Fibroblast of lung (primary cell): Measurements from ENCODE around the gene COMMD7. TPM values are rescaled to one million over a fixed set of nuclear protein-coding genes. Genes with fewer than 3 reads are reported as not detected.
A peak's percentile ranks its signal among the peaks of the same experiment; 100 is the strongest.
"Not testable (repeated sequence)": the region's sequence is repeated elsewhere in the genome, so short reads cannot be mapped to it uniquely, and the experiment has no call there.

Source experiments
- DNase-seq, 2 donors: peaks; one replicate each; pipeline versions ENCODE4 v3.0.0 to v3.0.0-alpha.2; 2010; ENCODE audit warnings: low read depth in 2 of 2
- H2AFZ ChIP-seq: 2 replicates; pipeline ENCODE4 v1.5.1; 2012; ENCODE audit warnings: low read length, control low read depth, inconsistent platforms
- H3K27ac ChIP-seq: 2 replicates; pipeline ENCODE4 v1.5.1; 2011; ENCODE audit warnings: low read length, control low read depth; ENCODE audit not compliant: insufficient read depth
- H3K27me3 ChIP-seq: 2 replicates; pipeline ENCODE4 v1.5.1; 2011; ENCODE audit warnings: mild to moderate bottlenecking, low read length; ENCODE audit not compliant: control insufficient read depth, insufficient read depth
- H3K36me3 ChIP-seq: 2 replicates; pipeline ENCODE4 v1.5.1; 2011; ENCODE audit warnings: low read length; ENCODE audit not compliant: control insufficient read depth, insufficient read depth
- H3K4me1 ChIP-seq: 2 replicates; pipeline ENCODE4 v1.5.1; 2011; ENCODE audit warnings: low read length; ENCODE audit not compliant: control insufficient read depth, insufficient read depth; ENCODE audit errors: extremely low read depth
- H3K4me2 ChIP-seq: 2 replicates; pipeline ENCODE4 v1.5.1; 2011; ENCODE audit warnings: low read length, control low read depth; ENCODE audit not compliant: insufficient read depth; ENCODE audit errors: extremely low read depth
- H3K4me3 ChIP-seq, 4 experiments: fragments of 200-600 bp in 1 of 4; sonication (generic) in 1 of 4; replicated peaks in 1 of 4; 2 replicates each; pipeline ENCODE4 v1.5.1; 2011 to 2016; ENCODE audit warnings: low read length in 4 of 4, low read depth in 3 of 4, mild to moderate bottlenecking in 3 of 4, control low read depth in 2 of 4, inconsistent platforms in 1 of 4, mixed read lengths in 1 of 4; ENCODE audit not compliant: insufficient read depth in 1 of 4; ENCODE audit errors: control extremely low read depth in 1 of 4
- H3K79me2 ChIP-seq: 2 replicates; pipeline ENCODE4 v1.5.1; 2012; ENCODE audit warnings: mild to moderate bottlenecking, low read length, inconsistent platforms; ENCODE audit not compliant: control insufficient read depth, insufficient read depth
- H3K9ac ChIP-seq: 2 replicates; pipeline ENCODE4 v1.5.1; 2011; ENCODE audit warnings: mild to moderate bottlenecking, low read length, control low read depth; ENCODE audit not compliant: insufficient read depth
- H3K9me3 ChIP-seq: 2 replicates; pipeline ENCODE4 v1.5.1; 2012; ENCODE audit warnings: low read depth, low read length; ENCODE audit not compliant: control insufficient read depth, insufficient read depth
- H4K20me1 ChIP-seq: 2 replicates; pipeline ENCODE4 v1.5.1; 2011; ENCODE audit warnings: low read length; ENCODE audit not compliant: control insufficient read depth, insufficient read depth; ENCODE audit errors: extremely low read depth
- EZH2 ChIP-seq: IDR thresholded peaks from 2 replicates; pipeline ENCODE4 v1.5.1; 2012; ENCODE audit warnings: low read length, control low read depth, mild to moderate bottlenecking; ENCODE audit errors: missing control alignments
- polyA plus RNA-seq, 2 donors: library from polyadenylated mRNA; depleted of rRNA in 1 of 2; stranded (reverse) in 1 of 2; unstranded in 1 of 2; fragments of >200 nt; gene quantifications; 2 replicates each; pipeline ENCODE4 v1.2.1, GENCODE V29; 2011 to 2012; ENCODE audit warnings: missing spikeins in 1 of 2
- total RNA-seq: library from RNA; depleted of rRNA; stranded (reverse); fragments of >200 nt; gene quantifications from 2 replicates; pipeline ENCODE4 v1.2.1, GENCODE V29; 2014
- TF ChIP-seq, protein P1 (sequence below), 2 donors: IDR thresholded peaks in 1 of 2; conservative IDR thresholded peaks in 1 of 2; 1 replicate in 1 of 2; 2 replicates in 1 of 2; pipeline ENCODE4 v1.5.1; 2011 to 2012; ENCODE audit warnings: low read length in 2 of 2, control low read depth in 1 of 2, inconsistent platforms in 1 of 2, low read depth in 1 of 2, mild to moderate bottlenecking in 1 of 2

COMMD7 gene
- total and polyA plus RNA-seq, 2 donors (not counting 1 experiment from before 2014, with no cell fraction given): 39.6 to 68.5 TPM

DNA sequence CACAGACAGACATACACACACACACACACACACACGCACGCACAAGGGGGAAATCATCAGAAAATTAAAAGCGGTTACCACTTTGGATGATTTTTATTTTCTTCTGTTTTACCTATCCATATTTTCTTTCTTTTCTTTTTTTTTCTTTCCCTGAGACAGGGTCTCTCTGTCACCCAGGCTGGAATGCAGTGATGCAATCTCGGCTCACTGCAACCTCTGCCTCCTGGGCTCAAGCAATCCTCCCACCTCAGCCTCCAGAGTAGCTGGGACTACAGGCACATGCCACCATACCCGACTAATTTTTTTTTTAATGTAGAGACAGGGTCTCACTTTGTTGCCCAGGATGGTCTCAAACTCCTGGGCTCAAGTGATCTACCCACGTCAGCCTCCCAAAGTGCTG lies 14.8 kb downstream of the COMMD7 start:
- H3K4me3 ChIP-seq, H3K79me2 ChIP-seq, H3K36me3 ChIP-seq, DNase-seq, H3K4me2 ChIP-seq, H4K20me1 ChIP-seq, H3K9ac ChIP-seq, H2AFZ ChIP-seq, H3K27me3 ChIP-seq, H3K9me3 ChIP-seq, H3K27ac ChIP-seq: not testable (repeated sequence)
- peaks cover 13% of the 10 kb centered on the region for H3K4me1 ChIP-seq

DNA sequence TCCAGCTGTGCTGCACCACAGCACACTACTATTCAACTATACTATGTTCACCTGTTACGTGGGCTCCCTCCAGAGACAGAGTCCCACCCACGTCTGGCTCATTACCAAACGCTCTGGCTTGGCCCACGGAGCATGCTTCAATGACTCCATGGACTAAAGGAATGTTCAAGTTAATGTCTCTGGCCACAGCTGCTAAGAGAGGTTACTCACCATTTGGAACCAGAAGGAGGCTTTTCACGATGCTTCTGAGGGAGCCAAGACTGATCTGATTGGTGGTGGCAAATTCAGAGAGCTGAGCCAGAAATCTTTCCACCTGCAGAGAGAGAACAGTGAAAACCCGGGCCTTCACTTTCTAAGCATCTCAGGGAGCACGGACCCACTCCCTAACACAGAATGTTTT lies 15.6 kb downstream of the COMMD7 start:
- H3K79me2 ChIP-seq: peaks cover 6% of the 10 kb centered on the region
- no peak overlapping the region for H3K4me2 ChIP-seq
- no peak overlapping the region for H3K27ac ChIP-seq
- H4K20me1 ChIP-seq: no peaks in the 10 kb centered on the region
- no peak overlapping the region for H3K4me3 ChIP-seq
- TF ChIP-seq, protein P1, sequence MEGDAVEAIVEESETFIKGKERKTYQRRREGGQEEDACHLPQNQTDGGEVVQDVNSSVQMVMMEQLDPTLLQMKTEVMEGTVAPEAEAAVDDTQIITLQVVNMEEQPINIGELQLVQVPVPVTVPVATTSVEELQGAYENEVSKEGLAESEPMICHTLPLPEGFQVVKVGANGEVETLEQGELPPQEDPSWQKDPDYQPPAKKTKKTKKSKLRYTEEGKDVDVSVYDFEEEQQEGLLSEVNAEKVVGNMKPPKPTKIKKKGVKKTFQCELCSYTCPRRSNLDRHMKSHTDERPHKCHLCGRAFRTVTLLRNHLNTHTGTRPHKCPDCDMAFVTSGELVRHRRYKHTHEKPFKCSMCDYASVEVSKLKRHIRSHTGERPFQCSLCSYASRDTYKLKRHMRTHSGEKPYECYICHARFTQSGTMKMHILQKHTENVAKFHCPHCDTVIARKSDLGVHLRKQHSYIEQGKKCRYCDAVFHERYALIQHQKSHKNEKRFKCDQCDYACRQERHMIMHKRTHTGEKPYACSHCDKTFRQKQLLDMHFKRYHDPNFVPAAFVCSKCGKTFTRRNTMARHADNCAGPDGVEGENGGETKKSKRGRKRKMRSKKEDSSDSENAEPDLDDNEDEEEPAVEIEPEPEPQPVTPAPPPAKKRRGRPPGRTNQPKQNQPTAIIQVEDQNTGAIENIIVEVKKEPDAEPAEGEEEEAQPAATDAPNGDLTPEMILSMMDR (conservative IDR thresholded peaks at IDR 0.05 in 1 of 2, IDR thresholded peaks at IDR 0.05 in 1 of 2; ENCODE audit: low read depth in 1 of 2, low read length in 2 of 2): no peak
- no peak for TF ChIP-seq EZH2
- peak; percentile 76 to 97 for DNase-seq
- H3K9me3 ChIP-seq: no peaks in the 10 kb centered on the region
- no peak overlapping the region for H3K9ac ChIP-seq
- H2AFZ ChIP-seq: no peak overlapping the region
- peaks cover 13% of the 10 kb centered on the region for H3K4me1 ChIP-seq
- H3K36me3 ChIP-seq: peaks cover 2% of the 10 kb centered on the region
- H3K27me3 ChIP-seq: no peaks in the 10 kb centered on the region

DNA sequence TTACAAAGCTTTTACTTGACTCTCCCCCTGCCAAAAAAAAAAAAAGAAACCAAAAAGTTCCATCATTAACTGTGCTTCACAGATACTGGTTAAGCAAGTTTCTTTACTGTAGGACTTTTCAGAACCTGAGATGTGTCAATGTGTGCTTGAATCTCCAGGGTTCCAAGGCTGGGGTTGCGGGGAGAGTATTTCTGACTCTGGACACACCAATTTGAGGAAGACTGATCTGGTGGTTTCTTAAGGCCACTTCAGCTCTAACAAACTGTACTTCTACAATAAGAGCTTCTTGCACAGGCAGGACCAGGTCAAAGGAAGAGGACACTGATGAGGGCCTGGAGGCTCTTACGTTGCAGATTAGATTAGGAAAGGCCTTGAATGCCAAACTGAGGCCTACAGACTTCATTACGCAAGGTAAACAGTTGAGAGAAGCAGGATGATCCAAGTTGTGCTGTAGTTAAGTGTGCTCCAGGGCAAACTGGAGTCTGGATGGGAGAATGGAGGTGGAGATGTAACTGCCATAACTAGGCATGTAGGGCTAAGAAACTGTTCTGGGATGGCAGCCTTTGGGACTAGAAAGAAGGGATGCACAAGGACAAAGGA lies 24.4 kb downstream of the COMMD7 start:
- no peak for DNase-seq
- Histone ChIP-seq H3K36me3 (peaks cover 2% of the 10 kb centered on the region), H3K4me1 (no peaks in the 10 kb centered on the region), H3K9ac (no peak overlapping the region), H4K20me1 (no peaks in the 10 kb centered on the region), H3K4me3 (no peak overlapping the region), H3K9me3 (no peaks in the 10 kb centered on the region), H3K79me2 (no peaks in the 10 kb centered on the region), H3K27ac (no peak overlapping the region), H3K4me2 (no peak overlapping the region), H3K27me3 (no peaks in the 10 kb centered on the region), H2AFZ (no peak overlapping the region)
- TF ChIP-seq, protein P1 (conservative IDR thresholded peaks at IDR 0.05 in 1 of 2, IDR thresholded peaks at IDR 0.05 in 1 of 2; ENCODE audit: low read depth in 1 of 2, low read length in 2 of 2): no peak
- TF ChIP-seq EZH2: no peak
